GM19023 (cell line): ENCODE data around the gene CHTOP.
A peak's percentile ranks its signal among the peaks of the same experiment; 100 is the strongest.
"Not testable (repeated sequence)": the region's sequence is repeated elsewhere in the genome, so short reads cannot be mapped to it uniquely, and the experiment has no call there.

Source experiments
- ATAC-seq: cut with Tn5 transposase; IDR thresholded peaks from one replicate; pipeline ENCODE4 v1.9.1; 2021; ENCODE audit warnings: mild to moderate bottlenecking, moderate library complexity; ENCODE audit not compliant: unreplicated experiment

Gene CHTOP

GRCh38 chr1:153633754-153634665, at the start of gene CHTOP:
Gene CHTOP (plus strand): TSS chr1:153634066. CDS start chr1:153636589, 2,523 bp downstream.
- ATAC-seq = peak; percentile 90

- no peak for ATAC-seq
Observed at GRCh38 chr1:153585006-153585405, 48.9 kb upstream of the CHTOP start.

GRCh38 chr1:153586347-153586746, 47.5 kb upstream of the CHTOP start:
- ATAC-seq = no peak

DNA sequence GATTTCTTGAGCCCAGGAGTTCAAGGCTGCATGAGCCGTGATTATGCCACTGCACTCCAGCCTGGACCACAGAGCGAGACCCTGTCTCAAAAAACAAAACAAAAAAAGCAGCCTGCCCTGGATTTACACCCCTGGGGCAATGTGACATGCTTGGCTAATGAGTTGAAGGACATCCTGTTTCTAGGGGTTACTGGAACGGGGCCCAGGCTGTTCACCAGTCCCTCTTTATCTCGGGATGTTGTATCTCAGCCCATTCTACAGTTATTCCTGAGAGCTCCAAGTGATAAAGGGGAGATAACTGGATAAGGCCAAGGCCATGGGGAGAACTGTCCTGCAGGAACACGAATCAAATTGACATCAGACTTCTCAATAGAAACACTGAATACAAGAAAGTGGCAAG, 46.6 kb upstream of the CHTOP start:
- no peak for ATAC-seq

- ATAC-seq = not testable (repeated sequence)
Observed at GRCh38 chr1:153588033-153588432, 45.8 kb upstream of the CHTOP start.

DNA sequence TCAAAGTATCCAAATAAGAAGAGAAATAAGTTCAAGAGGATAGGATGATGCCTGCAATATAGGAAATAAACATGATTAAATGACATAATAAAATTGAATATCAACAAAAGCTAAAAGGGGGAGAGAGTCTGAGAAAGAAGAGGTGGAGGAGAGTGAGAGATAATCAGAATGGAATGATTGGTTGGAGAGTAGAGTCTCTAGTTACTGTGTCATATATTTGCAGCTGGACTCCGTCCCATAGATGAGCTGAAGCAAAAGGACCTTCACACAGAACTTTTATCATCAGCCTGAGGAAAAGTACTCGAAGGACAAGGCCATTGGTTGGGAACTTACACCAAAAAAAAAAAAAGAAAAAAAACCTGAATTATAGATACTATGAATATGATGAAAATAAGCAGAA, 45.4 kb upstream of the CHTOP start:
- no peak for ATAC-seq

- no peak for ATAC-seq
Observed at GRCh38 chr1:153592748-153593147, 41.1 kb upstream of the CHTOP start.

DNA sequence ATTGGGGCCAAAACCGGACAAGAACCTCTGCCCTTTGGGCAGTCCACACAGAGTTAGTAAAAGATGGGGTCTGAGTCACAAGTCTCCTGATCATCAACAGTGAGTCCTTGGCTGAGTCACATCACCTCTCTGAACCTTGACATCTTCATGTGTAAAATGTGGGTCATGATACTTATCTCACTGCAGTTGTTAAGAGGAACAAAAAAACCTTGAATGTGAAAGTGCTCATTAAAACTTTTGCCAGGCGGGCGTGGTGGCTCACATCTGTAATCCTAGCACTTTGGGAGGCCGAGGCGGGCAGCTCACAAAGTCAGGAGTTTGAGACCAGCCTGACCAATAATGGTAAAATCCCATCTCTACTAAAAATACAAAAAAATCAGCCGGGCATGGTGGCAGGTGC, 36.7 kb upstream of the CHTOP start:
- no peak for ATAC-seq

GRCh38 chr1:153598309-153599172, 35.3 kb upstream of the CHTOP start:
- ATAC-seq = peak; percentile 96

DNA sequence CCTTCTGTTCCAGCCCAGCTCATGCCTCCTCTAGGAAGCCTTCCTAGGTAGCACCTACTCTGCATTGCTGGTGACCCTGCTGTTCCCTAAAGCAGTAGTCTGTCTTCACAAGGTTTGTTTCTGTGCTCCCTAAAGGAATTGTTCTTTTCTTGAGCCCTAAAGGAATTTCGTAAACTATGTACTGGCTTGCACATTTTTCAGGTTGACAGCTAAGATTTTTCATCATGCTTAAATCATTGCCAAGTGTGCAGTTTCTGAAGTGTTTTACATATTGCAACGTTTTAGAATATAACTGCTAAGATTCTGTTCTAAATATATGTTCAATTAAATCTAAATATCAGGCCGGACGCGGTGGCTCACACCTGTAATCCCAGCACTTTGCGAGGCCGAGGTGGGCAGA, 34.0 kb upstream of the CHTOP start:
- ATAC-seq = no peak

GRCh38 chr1:153602749-153603148, 31.1 kb upstream of the CHTOP start:
- ATAC-seq = no peak

DNA sequence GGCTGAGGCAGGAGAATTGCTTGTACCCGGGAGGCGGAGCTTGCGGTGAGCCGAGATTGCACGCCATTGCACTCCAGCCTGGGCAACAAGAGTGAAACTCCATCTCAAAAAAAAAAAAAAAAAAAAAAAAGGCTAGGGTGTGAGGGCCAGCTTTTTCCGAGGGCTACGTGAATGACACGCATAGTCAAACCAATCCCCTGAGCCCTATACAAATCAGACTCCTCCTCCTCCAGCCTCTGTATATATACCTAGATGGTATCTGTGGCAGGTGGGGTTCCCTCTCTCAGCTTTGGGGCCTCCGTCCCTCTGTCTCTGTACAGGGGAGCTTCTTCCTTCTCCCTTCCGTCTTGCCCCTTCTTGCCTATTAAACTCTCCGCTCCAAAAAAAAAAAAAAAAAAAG, 27.7 kb upstream of the CHTOP start:
- ATAC-seq = no peak

GRCh38 chr1:153607381-153607780, 26.5 kb upstream of the CHTOP start:
- ATAC-seq = no peak

GRCh38 chr1:153608089-153608682, 25.7 kb upstream of the CHTOP start:
- no peak for ATAC-seq

GRCh38 chr1:153608742-153609584, 24.9 kb upstream of the CHTOP start:
- no peak for ATAC-seq

- no peak for ATAC-seq
Observed at GRCh38 chr1:153609585-153609907, 24.3 kb upstream of the CHTOP start.

- no peak for ATAC-seq
Observed at GRCh38 chr1:153610334-153610733, 23.5 kb upstream of the CHTOP start.

DNA sequence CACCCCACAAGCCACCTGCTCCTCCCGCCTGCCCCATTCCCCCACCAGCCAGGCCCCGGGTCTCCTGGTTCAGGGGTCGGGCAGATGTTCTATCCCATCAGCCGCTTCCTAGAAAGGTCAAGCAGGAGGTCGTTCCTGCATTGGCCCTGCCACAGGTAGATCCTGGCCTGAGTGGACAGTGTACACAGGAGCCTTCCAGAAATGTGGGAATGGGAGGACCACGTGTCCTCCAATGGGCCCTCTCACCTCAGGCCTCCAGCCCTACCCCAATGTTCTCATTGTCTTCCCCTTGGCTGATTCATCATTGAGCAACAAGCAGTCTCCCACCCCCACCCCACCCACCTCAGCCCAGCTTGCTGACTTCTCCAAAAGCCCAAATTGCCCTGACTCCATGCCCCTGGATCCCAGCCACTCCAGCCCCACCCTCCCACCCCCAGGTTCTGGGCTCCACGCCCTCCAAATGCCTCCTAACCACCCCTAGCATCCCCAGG, 23.0 kb upstream of the CHTOP start:
- ATAC-seq = no peak

DNA sequence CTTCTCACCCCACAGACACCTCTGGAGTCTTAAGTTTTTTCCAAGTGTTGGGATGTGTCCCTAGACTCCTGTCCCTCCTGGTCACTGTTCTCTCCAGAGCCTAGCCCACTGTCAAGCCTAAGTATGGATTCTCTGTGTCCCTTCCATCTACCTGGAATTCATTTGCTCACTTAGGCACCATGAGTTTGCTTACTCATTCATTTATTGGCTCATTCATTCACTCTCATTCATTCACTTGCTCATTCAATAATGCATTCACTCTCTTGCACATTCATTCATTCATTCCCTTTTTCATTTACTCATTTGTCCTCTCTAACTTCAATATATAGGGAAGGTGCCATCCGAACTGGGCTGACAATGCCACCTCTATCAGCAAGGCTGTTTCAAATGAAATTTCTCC, 22.5 kb upstream of the CHTOP start:
- no peak for ATAC-seq

- ATAC-seq = no peak
Observed at GRCh38 chr1:153612111-153612754, 21.6 kb upstream of the CHTOP start.
